K562 (cell line): ENCODE data around the gene SDF4. TPM values are rescaled to one million over a fixed set of nuclear protein-coding genes. Genes with fewer than 3 reads are reported as not detected.

Experiments
- AFF1 ChIP-seq, 2 experiments: fragments of 450-650 bp; IDR thresholded peaks; 2 replicates each; pipeline ENCODE4 v1.6.1; 2018; ENCODE audit warnings: mild to moderate bottlenecking in 2 of 2, low read depth in 1 of 2; ENCODE audit not compliant: partially characterized antibody in 2 of 2
- CHD1 ChIP-seq: fragments of 200-600 bp; sonication (generic); IDR thresholded peaks from one replicate; pipeline ENCODE4 v1.6.1; 2012; ENCODE audit warnings: mild to moderate bottlenecking, moderate library complexity, low read length, inconsistent platforms
- KDM5B ChIP-seq: fragments of 200-600 bp; sonication (generic); IDR thresholded peaks from 2 replicates; pipeline ENCODE4 v1.6.1; 2012; ENCODE audit warnings: low read depth, mild to moderate bottlenecking, moderate library complexity, low read length, control low read depth, inconsistent platforms; ENCODE audit not compliant: insufficient replicate concordance
- KLF6 ChIP-seq: fragments of 250-450 bp; sonication (Bioruptor Pico); IDR thresholded peaks from 2 replicates; pipeline ENCODE4 v1.4.0; 2020; ENCODE audit warnings: mild to moderate bottlenecking, moderate library complexity, borderline replicate concordance
- POLR2G ChIP-seq: fragments of 200-400 bp; formaldehyde crosslinking; IDR thresholded peaks from 2 replicates; pipeline ENCODE4 v1.6.1; 2017; ENCODE audit warnings: low read depth, mild to moderate bottlenecking, antibody characterized with exemption, low read length, moderate library complexity
- ZNF518B ChIP-seq: fragments of 250-450 bp; sonication (Bioruptor Pico); IDR thresholded peaks from 2 replicates; pipeline ENCODE4 v1.5.0; 2021; ENCODE audit warnings: mild to moderate bottlenecking, moderate library complexity
- polyA plus RNA-seq, 8 experiments: library from polyadenylated mRNA; depleted of rRNA in 4 of 8; stranded (reverse) in 5 of 8; unstranded in 3 of 8; fragments of >200 nt; fragmentation: Nextera tagmentation in 2 of 8; fragmentation: Illumina TruSeq in 1 of 8; extraction: Ambion mirVana in 2 of 8; extraction: Trizol in 1 of 8; gene quantifications; 2 replicates each; pipeline versions ENCODE4 v1.2.1 to v1.2.3, GENCODE V29; 2011 to 2014; ENCODE audit warnings: inconsistent platforms in 1 of 8, missing spikeins in 1 of 8
- total RNA-seq, 7 experiments: library from RNA; depleted of rRNA in 6 of 7; stranded (reverse); fragments of >200 nt in 6 of 7; fragmentation: Illumina TruSeq in 2 of 7; extraction: Trizol in 2 of 7; gene quantifications; 2 replicates each; pipeline versions ENCODE4 v1.2.1 to v1.2.3, GENCODE V29; 2011 to 2021; ENCODE audit warnings: low replicate concordance in 1 of 7

Gene SDF4
- total and polyA plus RNA-seq, 9 of the 15 experiments (the other 6 are each of a cell fraction or from before 2014, with no cell fraction given), result 0.35 to 160 (median 65.2) TPM

- TF ChIP-seq ZNF518B (CRISPR knock-in tag), result no peak
- peak; percentile 52 for TF ChIP-seq KDM5B
- TF ChIP-seq POLR2G, result peak; percentile 53; the same call in 1 of the 2 replicates
- no peak for TF ChIP-seq AFF1 (IDR thresholded peaks at IDR 0.05; ENCODE audit: low read depth in 1 of 2, partially characterized antibody in 2 of 2)
- TF ChIP-seq CHD1, result no peak
- TF ChIP-seq KLF6 (CRISPR knock-in tag), result no peak
Measured at GRCh38 chr1:1236176-1236763, 4.5 kb upstream of the SDF4 start (continued).
